GM10266 (cell line): ENCODE results near the gene HOXB7.

Experiments
- DNase-seq: peaks from one replicate; pipeline ENCODE4 v3.0.0; 2012; ENCODE audit errors: extremely low spot score
- CTCF ChIP-seq: IDR thresholded peaks from 2 replicates; pipeline ENCODE4 v1.5.1; 2012; ENCODE audit warnings: mild to moderate bottlenecking, low read depth; ENCODE audit not compliant: control insufficient read depth, insufficient read depth; ENCODE audit errors: missing control alignments

HOXB7 gene

GRCh38 chr17:48603959-48604769 is 6.7 kb downstream of the HOXB7 start:
- TF ChIP-seq CTCF: no peak
- DNase-seq: no peak

GRCh38 chr17:48601539-48602425 is 9.0 kb downstream of the HOXB7 start:
- no peak for TF ChIP-seq CTCF
- no peak for DNase-seq

- TF ChIP-seq CTCF: no peak
- no peak for DNase-seq
These were observed 9.6 kb downstream of the HOXB7 start for GRCh38 chr17:48601207-48601538.

- no peak for TF ChIP-seq CTCF
- no peak for DNase-seq
These were observed 10.3 kb downstream of the HOXB7 start for GRCh38 chr17:48600244-48601098.

DNA sequence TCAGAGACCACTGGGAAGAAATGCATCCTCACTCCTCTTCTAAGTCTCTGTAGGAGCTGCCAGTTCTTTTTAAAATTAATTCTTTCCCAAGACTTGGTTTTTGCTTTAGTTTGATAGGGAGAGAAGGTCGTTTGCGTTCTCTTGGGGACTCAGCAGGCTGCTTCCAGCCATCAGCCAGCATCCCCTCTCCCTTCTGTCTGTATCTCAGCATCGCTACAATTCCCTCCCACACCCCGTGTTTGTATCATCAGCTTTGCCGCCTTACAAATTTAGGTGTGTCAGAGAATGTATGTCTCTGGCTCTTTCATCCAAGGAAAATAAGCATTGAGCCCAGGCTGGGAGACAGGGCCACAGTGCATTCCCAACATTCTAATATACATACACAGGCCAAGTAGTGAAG is 11.5 kb downstream of the HOXB7 start:
- no peak for DNase-seq
- no peak for TF ChIP-seq CTCF

- no peak for DNase-seq
- no peak for TF ChIP-seq CTCF
These were observed 12.1 kb downstream of the HOXB7 start for GRCh38 chr17:48598736-48599135.
